Right lobe of liver (tissue), 4 donors: ENCODE results near the gene VEZF1.

Experiments
- POLR2A ChIP-seq: fragments of 450-650 bp; IDR thresholded peaks from one replicate; pipeline ENCODE4 v1.6.1; 2017; ENCODE audit warnings: antibody characterized with exemption, mild to moderate bottlenecking
- TF ChIP-seq, protein P1 (sequence below), 4 donors: fragments of 200-600 bp in 3 of 4; fragments of 450-650 bp in 1 of 4; IDR thresholded peaks; one replicate each; pipeline versions ENCODE4 v1.5.1 to v1.8.0; 2016 to 2022; ENCODE audit warnings: antibody characterized with exemption in 4 of 4, mild to moderate bottlenecking in 2 of 4
- donor health status: DM: no; HTN: no; CAD: no.
- donor health status: DM: no; HTN: no; CAD: no.
- donor health status: DM: no; HTN: yes; CAD: no.

DNA sequence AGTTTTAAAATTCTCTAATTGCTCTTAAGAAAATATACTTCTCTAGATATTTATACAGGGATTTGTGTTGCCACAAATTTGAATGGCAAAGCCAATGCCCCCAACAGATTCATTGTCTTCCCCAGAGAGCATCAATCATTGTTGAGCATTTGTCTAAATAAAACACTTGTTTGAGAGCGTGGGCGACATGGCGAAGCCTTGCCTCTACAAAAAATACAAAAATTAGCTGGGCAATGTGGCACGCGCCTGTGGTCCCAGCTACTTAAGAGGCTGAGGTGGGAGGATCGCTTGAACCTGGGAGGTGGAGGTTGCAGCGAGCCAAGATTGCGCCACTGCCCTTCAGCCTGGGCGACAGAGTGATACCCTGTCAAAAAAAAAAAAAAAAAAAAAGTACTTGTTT, 32.3 kb upstream of the VEZF1 start:
- TF ChIP-seq, protein P1, sequence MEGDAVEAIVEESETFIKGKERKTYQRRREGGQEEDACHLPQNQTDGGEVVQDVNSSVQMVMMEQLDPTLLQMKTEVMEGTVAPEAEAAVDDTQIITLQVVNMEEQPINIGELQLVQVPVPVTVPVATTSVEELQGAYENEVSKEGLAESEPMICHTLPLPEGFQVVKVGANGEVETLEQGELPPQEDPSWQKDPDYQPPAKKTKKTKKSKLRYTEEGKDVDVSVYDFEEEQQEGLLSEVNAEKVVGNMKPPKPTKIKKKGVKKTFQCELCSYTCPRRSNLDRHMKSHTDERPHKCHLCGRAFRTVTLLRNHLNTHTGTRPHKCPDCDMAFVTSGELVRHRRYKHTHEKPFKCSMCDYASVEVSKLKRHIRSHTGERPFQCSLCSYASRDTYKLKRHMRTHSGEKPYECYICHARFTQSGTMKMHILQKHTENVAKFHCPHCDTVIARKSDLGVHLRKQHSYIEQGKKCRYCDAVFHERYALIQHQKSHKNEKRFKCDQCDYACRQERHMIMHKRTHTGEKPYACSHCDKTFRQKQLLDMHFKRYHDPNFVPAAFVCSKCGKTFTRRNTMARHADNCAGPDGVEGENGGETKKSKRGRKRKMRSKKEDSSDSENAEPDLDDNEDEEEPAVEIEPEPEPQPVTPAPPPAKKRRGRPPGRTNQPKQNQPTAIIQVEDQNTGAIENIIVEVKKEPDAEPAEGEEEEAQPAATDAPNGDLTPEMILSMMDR (IDR thresholded peaks at IDR 0.05) = no peak
- TF ChIP-seq POLR2A = no peak
